Esophagus muscularis mucosa (tissue), 4 donors: ENCODE measurements around the gene XRCC4.

Experiments
- EP300 ChIP-seq: sonication (generic); formaldehyde crosslinking; IDR thresholded peaks from one replicate; pipeline ENCODE4 v1.6.1; 2017; ENCODE audit warnings: antibody characterized with exemption
- POLR2A ChIP-seq: fragments of 450-650 bp; IDR thresholded peaks from one replicate; pipeline ENCODE4 v1.6.1; 2017; ENCODE audit warnings: antibody characterized with exemption, moderate library complexity, mild to moderate bottlenecking, low read depth
- POLR2AphosphoS5 ChIP-seq, 2 donors: sonication (generic); formaldehyde crosslinking; IDR thresholded peaks; one replicate each; pipeline ENCODE4 v1.6.1; 2017; ENCODE audit warnings: antibody characterized with exemption in 2 of 2
- TF ChIP-seq, protein P1 (sequence below), 3 experiments: fragments of 200-600 bp in 2 of 3; fragments of 450-650 bp in 1 of 3; sonication (generic) in 2 of 3; IDR thresholded peaks; one replicate each; pipeline ENCODE4 v1.5.1; 2017 to 2019; ENCODE audit warnings: antibody characterized with exemption in 3 of 3, mild to moderate bottlenecking in 2 of 3, moderate library complexity in 1 of 3

DNA sequence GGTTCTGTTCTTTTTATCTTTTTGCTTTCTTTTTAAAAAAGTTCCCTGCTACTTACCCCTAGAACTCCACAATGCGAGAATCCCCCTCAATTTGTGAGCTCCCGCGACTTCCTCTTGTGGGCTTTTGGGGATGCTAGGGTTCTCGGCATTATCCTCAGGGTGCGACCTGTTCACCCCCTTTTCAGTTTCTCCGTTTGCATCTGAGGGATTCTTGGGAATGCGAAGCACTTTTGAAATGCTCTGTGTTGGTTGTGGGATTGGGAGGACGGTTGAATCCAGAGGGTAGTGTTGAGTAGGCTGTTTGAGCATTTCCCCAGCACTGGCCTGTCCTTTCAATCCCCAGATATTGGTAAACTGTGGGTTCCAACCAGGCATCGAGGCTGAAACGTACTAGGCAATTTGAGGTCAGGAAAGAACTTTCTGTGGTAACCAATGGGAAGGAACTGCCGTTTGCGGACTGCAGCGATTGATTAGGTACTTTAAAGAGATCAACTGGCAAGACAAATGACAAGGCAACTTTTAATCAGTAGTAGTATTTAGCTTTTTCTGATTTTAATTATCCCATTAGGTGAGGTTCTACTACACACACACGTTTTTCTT is 415 bp downstream of the XRCC4 start:
- TF ChIP-seq POLR2AphosphoS5 (IDR thresholded peaks at IDR 0.05) = no peak
- TF ChIP-seq, protein P1, sequence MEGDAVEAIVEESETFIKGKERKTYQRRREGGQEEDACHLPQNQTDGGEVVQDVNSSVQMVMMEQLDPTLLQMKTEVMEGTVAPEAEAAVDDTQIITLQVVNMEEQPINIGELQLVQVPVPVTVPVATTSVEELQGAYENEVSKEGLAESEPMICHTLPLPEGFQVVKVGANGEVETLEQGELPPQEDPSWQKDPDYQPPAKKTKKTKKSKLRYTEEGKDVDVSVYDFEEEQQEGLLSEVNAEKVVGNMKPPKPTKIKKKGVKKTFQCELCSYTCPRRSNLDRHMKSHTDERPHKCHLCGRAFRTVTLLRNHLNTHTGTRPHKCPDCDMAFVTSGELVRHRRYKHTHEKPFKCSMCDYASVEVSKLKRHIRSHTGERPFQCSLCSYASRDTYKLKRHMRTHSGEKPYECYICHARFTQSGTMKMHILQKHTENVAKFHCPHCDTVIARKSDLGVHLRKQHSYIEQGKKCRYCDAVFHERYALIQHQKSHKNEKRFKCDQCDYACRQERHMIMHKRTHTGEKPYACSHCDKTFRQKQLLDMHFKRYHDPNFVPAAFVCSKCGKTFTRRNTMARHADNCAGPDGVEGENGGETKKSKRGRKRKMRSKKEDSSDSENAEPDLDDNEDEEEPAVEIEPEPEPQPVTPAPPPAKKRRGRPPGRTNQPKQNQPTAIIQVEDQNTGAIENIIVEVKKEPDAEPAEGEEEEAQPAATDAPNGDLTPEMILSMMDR (IDR thresholded peaks at IDR 0.05) = no peak
- TF ChIP-seq POLR2A = no peak
- TF ChIP-seq EP300 = no peak
